Cardiac fibroblast (primary cell): ENCODE data around the gene MYLIP.

Experiments used
- DNase-seq, 2 donors: peaks; one replicate each; pipeline versions ENCODE4 v3.0.0 to v3.0.0-alpha.2; 2010; ENCODE audit warnings: low read depth in 2 of 2
- H3K4me3 ChIP-seq, 2 donors: replicated peaks in 1 of 2; 1 replicate in 1 of 2; 2 replicates in 1 of 2; pipeline ENCODE4 v1.5.1; 2011; ENCODE audit warnings: low read depth in 2 of 2, low read length in 2 of 2, mild to moderate bottlenecking in 2 of 2, moderate library complexity in 1 of 2
- TF ChIP-seq, protein P1 (sequence below): IDR thresholded peaks from one replicate; pipeline ENCODE4 v1.5.1; 2011; ENCODE audit warnings: low read depth, mild to moderate bottlenecking, low read length, inconsistent platforms

MYLIP gene

GRCh38 chr6:16097382-16098171 lies 31.3 kb upstream of the MYLIP start:
- TF ChIP-seq, protein P1, sequence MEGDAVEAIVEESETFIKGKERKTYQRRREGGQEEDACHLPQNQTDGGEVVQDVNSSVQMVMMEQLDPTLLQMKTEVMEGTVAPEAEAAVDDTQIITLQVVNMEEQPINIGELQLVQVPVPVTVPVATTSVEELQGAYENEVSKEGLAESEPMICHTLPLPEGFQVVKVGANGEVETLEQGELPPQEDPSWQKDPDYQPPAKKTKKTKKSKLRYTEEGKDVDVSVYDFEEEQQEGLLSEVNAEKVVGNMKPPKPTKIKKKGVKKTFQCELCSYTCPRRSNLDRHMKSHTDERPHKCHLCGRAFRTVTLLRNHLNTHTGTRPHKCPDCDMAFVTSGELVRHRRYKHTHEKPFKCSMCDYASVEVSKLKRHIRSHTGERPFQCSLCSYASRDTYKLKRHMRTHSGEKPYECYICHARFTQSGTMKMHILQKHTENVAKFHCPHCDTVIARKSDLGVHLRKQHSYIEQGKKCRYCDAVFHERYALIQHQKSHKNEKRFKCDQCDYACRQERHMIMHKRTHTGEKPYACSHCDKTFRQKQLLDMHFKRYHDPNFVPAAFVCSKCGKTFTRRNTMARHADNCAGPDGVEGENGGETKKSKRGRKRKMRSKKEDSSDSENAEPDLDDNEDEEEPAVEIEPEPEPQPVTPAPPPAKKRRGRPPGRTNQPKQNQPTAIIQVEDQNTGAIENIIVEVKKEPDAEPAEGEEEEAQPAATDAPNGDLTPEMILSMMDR: no peak
- DNase-seq: no peak
- H3K4me3 ChIP-seq: no peak overlapping the region

GRCh38 chr6:16098211-16098610 lies 30.7 kb upstream of the MYLIP start:
- no peak for DNase-seq
- TF ChIP-seq, protein P1: no peak

DNA sequence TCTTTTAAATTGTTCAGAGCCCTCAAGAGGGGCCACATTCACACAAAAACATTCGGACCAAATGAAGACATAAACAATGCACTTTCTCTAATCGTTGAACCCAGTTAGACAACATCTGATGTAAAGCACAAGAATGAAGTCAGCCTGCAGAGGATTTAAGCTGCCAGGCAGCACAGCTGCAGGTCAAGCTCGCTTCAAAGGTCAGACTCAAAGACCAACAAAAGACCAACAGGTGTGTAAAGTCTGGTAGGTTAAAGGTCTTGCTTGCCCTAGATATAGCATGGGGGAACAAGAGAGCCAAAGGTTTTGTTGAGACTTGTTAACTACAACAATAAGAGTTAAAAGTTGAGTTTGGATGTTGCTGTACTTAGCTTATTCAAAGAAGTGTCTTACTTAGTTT lies 26.7 kb upstream of the MYLIP start:
- no peak for DNase-seq
- no peak overlapping the region for H3K4me3 ChIP-seq
- TF ChIP-seq, protein P1: no peak

More at GRCh38 chr6:16098211-16098610, 30.7 kb upstream of the MYLIP start:
- no peak overlapping the region for H3K4me3 ChIP-seq

- TF ChIP-seq, protein P1: no peak
- no peak overlapping the region for H3K4me3 ChIP-seq
- DNase-seq: no peak
Observed at GRCh38 chr6:16103722-16104121, 25.2 kb upstream of the MYLIP start.

- TF ChIP-seq, protein P1: no peak
- H3K4me3 ChIP-seq: no peak overlapping the region
- DNase-seq: no peak
Observed at GRCh38 chr6:16104624-16105433, 24.1 kb upstream of the MYLIP start.

- TF ChIP-seq, protein P1: no peak
- DNase-seq: peak; percentile 3 to 70
- H3K4me3 ChIP-seq: no peak overlapping the region
Observed at GRCh38 chr6:16105854-16106253, 23.0 kb upstream of the MYLIP start.
